Right lobe of liver (tissue), 6 donors: ENCODE results near the gene SLC10A7. TPM values are rescaled to one million over a fixed set of nuclear protein-coding genes. Genes with fewer than 3 reads are reported as not detected.

ENCODE experiments used
- ATAC-seq, 4 donors: fragments of 200-7000 bp; cut with Tn5 transposase; one replicate each; pipeline ENCODE4 v1.9.1; 2020; ENCODE audit warnings: mild to moderate bottlenecking in 4 of 4, moderate library complexity in 4 of 4
- DNase-seq, 3 donors: peaks; one replicate each; pipeline ENCODE4 v3.0.0-alpha.2; 2020
- H3K27ac ChIP-seq, 3 donors: fragments of 200-600 bp; one replicate each; pipeline ENCODE4 v1.8.0; 2022
- H3K27me3 ChIP-seq, 2 donors: fragments of 200-600 bp; one replicate each; pipeline ENCODE4 v1.8.0; 2022
- H3K36me3 ChIP-seq, 4 donors: fragments of 200-600 bp; sonication (generic) in 1 of 4; one replicate each; pipeline versions ENCODE4 v1.5.1 to v1.8.0; 2017 to 2022; ENCODE audit warnings: control low read depth in 1 of 4
- H3K4me1 ChIP-seq, 4 donors: fragments of 200-600 bp; sonication (generic) in 1 of 4; one replicate each; pipeline versions ENCODE4 v1.5.1 to v1.8.0; 2017 to 2022; ENCODE audit warnings: control low read depth in 1 of 4
- H3K4me3 ChIP-seq, 3 donors: fragments of 200-600 bp; one replicate each; pipeline ENCODE4 v1.8.0; 2022
- H3K9me3 ChIP-seq, 4 donors: fragments of 200-600 bp; sonication (generic) in 1 of 4; one replicate each; pipeline versions ENCODE4 v1.5.1 to v1.8.0; 2017 to 2022; ENCODE audit warnings: control low read depth in 1 of 4
- CTCF ChIP-seq, 4 donors: fragments of 200-600 bp in 3 of 4; fragments of 450-650 bp in 1 of 4; IDR thresholded peaks; one replicate each; pipeline versions ENCODE4 v1.5.1 to v1.8.0; 2016 to 2022; ENCODE audit warnings: antibody characterized with exemption in 4 of 4, mild to moderate bottlenecking in 2 of 4
- POLR2A ChIP-seq: fragments of 450-650 bp; IDR thresholded peaks from one replicate; pipeline ENCODE4 v1.6.1; 2017; ENCODE audit warnings: antibody characterized with exemption, mild to moderate bottlenecking
- WGBS: methylation state at CpG from one replicate; pipeline ENCODE4 v1.1.6; 2018; ENCODE audit warnings: low coverage, low lambda C conversion rate; ENCODE audit not compliant: insufficient coverage; ENCODE audit errors: missing lambda C conversion rate; 5-methylcytosine and 5-hydroxymethylcytosine counted together
- intact Hi-C, 2 donors: fragments of 100-400 bp; cut with DNase I; formaldehyde crosslinking; loops; one replicate each; pipeline versions ENCODE4 v1.11.2 to v1.14.1; 2022
- total RNA-seq, 6 experiments: library from RNA; depleted of rRNA in 2 of 6; stranded (reverse); fragments of >200 nt in 2 of 6; fragmentation: NEBNext Ultra II Directional in 3 of 6; extraction: Animal tissue kit (Norgen Biotek cat#: 25700) in 3 of 6; gene quantifications; one replicate each; pipeline versions ENCODE4 v1.1.0 to v1.2.4, GENCODE V29; 2016 to 2023
- donor health status: DM: no; HTN: yes; CAD: no.
- donor health status: DM: no; HTN: no; CAD: no.
- donor health status: DM: no; HTN: no; CAD: no.
- donor health status: DM: no; HTN: yes; CAD: no.
- donor health status: DM: no; HTN: yes; CAD: no.

The SLC10A7 gene
- total RNA-seq, 6 experiments from 2014 or later: 6.3 to 13.5 (median 9.5) TPM

- Histone ChIP-seq H3K27me3 (no peaks in the 10 kb centered on the region), H3K4me1 (no peaks in the 10 kb centered on the region), H3K27ac (no peak overlapping the region), H3K9me3 (no peaks in the 10 kb centered on the region), H3K36me3 (no peaks in the 10 kb centered on the region), H3K4me3 (no peak overlapping the region)
- intact Hi-C loops: no loop called here
- ATAC-seq (peak in 2 of 4 donors; percentile 3 to 23), DNase-seq (peak in 1 of 3 donors; percentile 29)
- TF ChIP-seq POLR2A: no peak
- peak; percentile 19 to 48 (median 34) for TF ChIP-seq CTCF (IDR thresholded peaks at IDR 0.05)
- WGBS: 49% methylated on average over 6 of the region's 24 CpGs
Observed at GRCh38 chr4:146243141-146243882, 278.4 kb downstream of the SLC10A7 start.

- H3K27me3 ChIP-seq: no peaks in the 10 kb centered on the region
- intact Hi-C loops: loop anchor here in 1 of 2 donors (10.0 kb wide), 1 partner anchor 677 kb away; no protein-coding TSS in a partner anchor
- no peak overlapping the region for H3K27ac ChIP-seq
- no peak overlapping the region for H3K4me3 ChIP-seq
- H3K9me3 ChIP-seq: no peaks in the 10 kb centered on the region
- DNase-seq (no peak), ATAC-seq (no peak)
- 81% methylated on average over 3 of the region's 3 CpGs for WGBS
- no peaks in the 10 kb centered on the region for H3K4me1 ChIP-seq
- H3K36me3 ChIP-seq: no peaks in the 10 kb centered on the region
- no peak for TF ChIP-seq POLR2A
- no peak for TF ChIP-seq CTCF (IDR thresholded peaks at IDR 0.05)
Observed at GRCh38 chr4:146238107-146238506, 283.6 kb downstream of the SLC10A7 start.

GRCh38 chr4:146237092-146237491 is 284.6 kb downstream of the SLC10A7 start:
- Histone ChIP-seq H3K27ac (no peak overlapping the region), H3K4me1 (no peaks in the 10 kb centered on the region), H3K36me3 (no peaks in the 10 kb centered on the region), H3K27me3 (no peaks in the 10 kb centered on the region), H3K9me3 (no peaks in the 10 kb centered on the region), H3K4me3 (no peak overlapping the region)
- WGBS: 83% methylated on average over 5 of the region's 6 CpGs
- DNase-seq: no peak
- TF ChIP-seq POLR2A: no peak
- no peak for TF ChIP-seq CTCF (IDR thresholded peaks at IDR 0.05)
- intact Hi-C loops: loop anchor here in 1 of 2 donors (10.0 kb wide), 1 partner anchor 678 kb away; no protein-coding TSS in a partner anchor
- ATAC-seq: no peak

GRCh38 chr4:146236216-146236615 is 285.5 kb downstream of the SLC10A7 start:
- 68% methylated on average over 4 of the region's 5 CpGs for WGBS
- intact Hi-C loops: loop anchor here in 1 of 2 donors (10.0 kb wide), 1 partner anchor 679 kb away; no protein-coding TSS in a partner anchor

More at GRCh38 chr4:146236216-146236615, 285.5 kb downstream of the SLC10A7 start:
- Histone ChIP-seq H3K36me3 (no peaks in the 10 kb centered on the region), H3K4me1 (no peaks in the 10 kb centered on the region), H3K27me3 (no peaks in the 10 kb centered on the region), H3K9me3 (no peaks in the 10 kb centered on the region), H3K27ac (no peak overlapping the region), H3K4me3 (no peak overlapping the region)
- TF ChIP-seq POLR2A (no peak), CTCF (IDR thresholded peaks at IDR 0.05) (no peak)
- DNase-seq (no peak), ATAC-seq (no peak)
